H9 (cell line): ENCODE measurements around the gene LITAF. TPM values are rescaled to one million over a fixed set of nuclear protein-coding genes. Genes with fewer than 3 reads are reported as not detected.

Experiments used
- DNase-seq: peaks from one replicate; pipeline ENCODE4 v3.0.0-alpha.2; 2017
- H2AFZ ChIP-seq: one replicate; pipeline ENCODE4 v1.6.1; 2013; ENCODE audit warnings: mild to moderate bottlenecking, low read length, control low read depth, moderate library complexity
- H2AK5ac ChIP-seq: 2 replicates; pipeline ENCODE4 v1.6.1; 2013; ENCODE audit warnings: low read length, control low read depth, mixed read lengths; ENCODE audit not compliant: insufficient read length
- H2BK120ac ChIP-seq: one replicate; pipeline ENCODE4 v1.6.1; 2013; ENCODE audit warnings: low read depth, mild to moderate bottlenecking, low read length, control low read depth, inconsistent platforms; ENCODE audit not compliant: poor library complexity, severe bottlenecking
- H2BK12ac ChIP-seq: 2 replicates; pipeline ENCODE4 v1.6.1; 2013; ENCODE audit warnings: low read length, control low read depth, mixed read lengths, low read depth; ENCODE audit not compliant: insufficient read length
- H2BK15ac ChIP-seq: 2 replicates; pipeline ENCODE4 v1.6.1; 2013; ENCODE audit warnings: low read depth, low read length, control low read depth
- H2BK20ac ChIP-seq: one replicate; pipeline ENCODE4 v1.6.1; 2013; ENCODE audit warnings: low read depth, mild to moderate bottlenecking, low read length, control low read depth, inconsistent platforms; ENCODE audit not compliant: poor library complexity, severe bottlenecking
- H2BK5ac ChIP-seq: 2 replicates; pipeline ENCODE4 v1.6.1; 2013; ENCODE audit warnings: low read length, control low read depth, mixed read lengths; ENCODE audit not compliant: insufficient read length
- H3K14ac ChIP-seq: 2 replicates; pipeline ENCODE4 v1.6.1; 2013; ENCODE audit warnings: low read length, control low read depth; ENCODE audit not compliant: insufficient read depth
- H3K18ac ChIP-seq: 2 replicates; pipeline ENCODE4 v1.6.1; 2013; ENCODE audit warnings: low read depth, mild to moderate bottlenecking, mixed read lengths, low read length, control low read depth; ENCODE audit not compliant: insufficient read length
- H3K23ac ChIP-seq: 2 replicates; pipeline ENCODE4 v1.6.1; 2013; ENCODE audit warnings: low read length, control low read depth, mixed read lengths, low read depth; ENCODE audit not compliant: insufficient read length
- H3K23me2 ChIP-seq: 2 replicates; pipeline ENCODE4 v1.6.1; 2013; ENCODE audit warnings: low read depth, mild to moderate bottlenecking, mixed read lengths, low read length, control low read depth; ENCODE audit not compliant: insufficient read length, poor library complexity, severe bottlenecking
- H3K27ac ChIP-seq: 2 replicates; pipeline ENCODE4 v1.5.1; 2013; ENCODE audit warnings: low read length, control low read depth, mixed read lengths, low read depth; ENCODE audit not compliant: insufficient read length
- H3K27me3 ChIP-seq: 2 replicates; pipeline ENCODE4 v1.6.1; 2013; ENCODE audit warnings: low read length, control low read depth, inconsistent platforms; ENCODE audit not compliant: insufficient read depth
- H3K4ac ChIP-seq: 2 replicates; pipeline ENCODE4 v1.6.1; 2013; ENCODE audit warnings: low read depth, mild to moderate bottlenecking, control low read depth, inconsistent platforms, low read length, moderate library complexity
- H3K4me1 ChIP-seq: 2 replicates; pipeline ENCODE4 v1.6.1; 2013; ENCODE audit warnings: low read length, control low read depth, inconsistent platforms; ENCODE audit not compliant: insufficient read depth
- H3K4me2 ChIP-seq: 2 replicates; pipeline ENCODE4 v1.6.1; 2013; ENCODE audit warnings: low read length, control low read depth, mixed read lengths; ENCODE audit not compliant: insufficient read length, insufficient read depth
- H3K56ac ChIP-seq: 2 replicates; pipeline ENCODE4 v1.6.1; 2013; ENCODE audit warnings: low read depth, mild to moderate bottlenecking, mixed read lengths, low read length, control low read depth; ENCODE audit not compliant: insufficient read length
- H3K79me1 ChIP-seq: 2 replicates; pipeline ENCODE4 v1.6.1; 2013; ENCODE audit warnings: low read depth, mild to moderate bottlenecking, moderate library complexity, low read length, control low read depth, inconsistent platforms; ENCODE audit not compliant: insufficient read depth, poor library complexity, severe bottlenecking
- H3K79me2 ChIP-seq: 2 replicates; pipeline ENCODE4 v1.6.1; 2013; ENCODE audit warnings: low read length, control low read depth, inconsistent platforms; ENCODE audit not compliant: insufficient read depth
- H3K9ac ChIP-seq: 2 replicates; pipeline ENCODE4 v1.6.1; 2013; ENCODE audit warnings: low read length, control low read depth, mixed read lengths; ENCODE audit not compliant: insufficient read length; ENCODE audit errors: extremely low read depth
- H3K9me3 ChIP-seq: one replicate; pipeline ENCODE4 v1.6.1; 2013; ENCODE audit warnings: low read depth, low read length, inconsistent platforms; ENCODE audit not compliant: control insufficient read depth
- H3T11ph ChIP-seq: one replicate; pipeline ENCODE4 v1.6.1; 2013; ENCODE audit warnings: mild to moderate bottlenecking, low read length, control low read depth, inconsistent platforms
- H4K20me1 ChIP-seq: one replicate; pipeline ENCODE4 v1.6.1; 2013; ENCODE audit not compliant: control insufficient read depth, insufficient read length, insufficient read depth
- H4K5ac ChIP-seq: 2 replicates; pipeline ENCODE4 v1.6.1; 2013; ENCODE audit warnings: low read depth, mild to moderate bottlenecking, mixed read lengths, low read length, control low read depth; ENCODE audit not compliant: insufficient read length
- H4K8ac ChIP-seq: replicated peaks from 2 replicates; pipeline ENCODE4 v1.6.1; 2013; ENCODE audit warnings: low read length, control low read depth, mixed read lengths, low read depth; ENCODE audit not compliant: insufficient read length
- H4K91ac ChIP-seq: 2 replicates; pipeline ENCODE4 v1.6.1; 2013; ENCODE audit warnings: low read depth, mild to moderate bottlenecking, moderate library complexity, mixed read lengths, low read length, control low read depth; ENCODE audit not compliant: insufficient read length
- H3K27ac Mint-ChIP-seq, 3 experiments: 2 replicates in 2 of 3; 3 replicates in 1 of 3; pipeline ENCODE4 v1.8.0; 2020 to 2021; ENCODE audit warnings: mixed read lengths in 3 of 3, mild to moderate bottlenecking in 1 of 3, moderate library complexity in 1 of 3
- H3K27me3 Mint-ChIP-seq: 2 replicates; pipeline ENCODE4 v1.8.0; 2021; ENCODE audit warnings: low read depth, mild to moderate bottlenecking, moderate library complexity, mixed read lengths
- H3K36me3 Mint-ChIP-seq, 3 experiments: 2 replicates in 2 of 3; 3 replicates in 1 of 3; pipeline ENCODE4 v1.8.0; 2020 to 2021; ENCODE audit warnings: low read depth in 3 of 3, mixed read lengths in 3 of 3; ENCODE audit not compliant: insufficient read depth in 1 of 3
- H3K4me1 Mint-ChIP-seq, 2 experiments: 2 replicates each; pipeline ENCODE4 v1.8.0; 2020; ENCODE audit warnings: mixed read lengths in 2 of 2
- H3K4me3 Mint-ChIP-seq, 2 experiments: 2 replicates in 1 of 2; 3 replicates in 1 of 2; pipeline ENCODE4 v1.8.0; 2020 to 2021; ENCODE audit warnings: mild to moderate bottlenecking in 2 of 2, mixed read lengths in 2 of 2, moderate library complexity in 1 of 2
- H3K9me3 Mint-ChIP-seq, 2 experiments: 2 replicates in 1 of 2; 3 replicates in 1 of 2; pipeline ENCODE4 v1.8.0; 2020; ENCODE audit warnings: mild to moderate bottlenecking in 2 of 2, mixed read lengths in 2 of 2, moderate library complexity in 1 of 2
- CTCF ChIP-seq: fragments of 200-600 bp; sonication (generic); conservative IDR thresholded peaks from 3 replicates; pipeline ENCODE4 v1.8.0; 2021; ENCODE audit warnings: antibody characterized with exemption, mild to moderate bottlenecking
- WGBS: extraction: QIAGEN DNeasy Blood & Tissue Kit; methylation state at CpG from one replicate; pipeline ENCODE4 v1.1.7; 2013; ENCODE audit warnings: missing lambda C conversion rate, low lambda C conversion rate, mixed read lengths; ENCODE audit not compliant: insufficient read length; ENCODE audit errors: extremely low coverage; 5-methylcytosine and 5-hydroxymethylcytosine counted together
- total RNA-seq: library from RNA; stranded (reverse); gene quantifications from 2 replicates; pipeline ENCODE4 v1.2.1, GENCODE V29; 2021

LITAF gene
- total RNA-seq, 1 experiment from 2014 or later = 249 TPM

- H3K79me2 ChIP-seq = no peaks in the 10 kb centered on the region
- no peak overlapping the region for H3K9ac ChIP-seq
- no peaks in the 10 kb centered on the region for H3K9me3 ChIP-seq
- no peak overlapping the region for H2BK20ac ChIP-seq
- H3K23ac ChIP-seq = no peak overlapping the region
- no peak overlapping the region for H2BK120ac ChIP-seq
- H3K27me3 Mint-ChIP-seq = no peaks in the 10 kb centered on the region
- no peak for DNase-seq
- H3K36me3 Mint-ChIP-seq = peaks cover 0 to 33% (median 31%) of the 10 kb centered on the region in 3 experiments; a peak in 5 of 7 replicates
- H3K4me1 Mint-ChIP-seq = peaks cover 51% of the 10 kb centered on the region in 2 experiments
- H3K27ac ChIP-seq = no peak overlapping the region
- no peaks in the 10 kb centered on the region for H3K27me3 ChIP-seq
- no peaks in the 10 kb centered on the region for H4K20me1 ChIP-seq
- TF ChIP-seq CTCF = no peak
- no peaks in the 10 kb centered on the region for H3K23me2 ChIP-seq
- no peak overlapping the region for H3K4me2 ChIP-seq
- no peak overlapping the region for H4K8ac ChIP-seq
- no peak overlapping the region for H3K4me3 Mint-ChIP-seq
- no peak overlapping the region for H3T11ph ChIP-seq
- no peak overlapping the region for H2AK5ac ChIP-seq
- H3K4ac ChIP-seq = no peak overlapping the region
- no peak overlapping the region for H3K18ac ChIP-seq
- no peak overlapping the region for H4K91ac ChIP-seq
- no peak overlapping the region for H4K5ac ChIP-seq
- H3K14ac ChIP-seq = no peak overlapping the region
- no peak overlapping the region for H2BK12ac ChIP-seq
- no CpG with 5 or more reads among the region's 10 CpGs for WGBS
- H2BK15ac ChIP-seq = no peak overlapping the region
- no peaks in the 10 kb centered on the region for H3K9me3 Mint-ChIP-seq
- peak overlapping the region in 1 of 3 experiments; percentile 40; a peak in 1 of 7 replicates for H3K27ac Mint-ChIP-seq
- H2AFZ ChIP-seq = no peak overlapping the region
- H3K79me1 ChIP-seq = no peaks in the 10 kb centered on the region
- H3K4me1 ChIP-seq = peaks cover 5% of the 10 kb centered on the region; the same call in 1 of the 2 replicates
- H3K56ac ChIP-seq = no peak overlapping the region
- no peak overlapping the region for H2BK5ac ChIP-seq
These were observed 23.8 kb downstream of the LITAF start for GRCh38 chr16:11562941-11563340.
